Fibroblast of lung (primary cell): ENCODE data around the gene CCHCR1.

Source experiments
- CTCF ChIP-seq, 2 donors: IDR thresholded peaks in 1 of 2; conservative IDR thresholded peaks in 1 of 2; 1 replicate in 1 of 2; 2 replicates in 1 of 2; pipeline ENCODE4 v1.5.1; 2011 to 2012; ENCODE audit warnings: low read length in 2 of 2, control low read depth in 1 of 2, inconsistent platforms in 1 of 2, low read depth in 1 of 2, mild to moderate bottlenecking in 1 of 2
- EZH2 ChIP-seq: IDR thresholded peaks from 2 replicates; pipeline ENCODE4 v1.5.1; 2012; ENCODE audit warnings: low read length, control low read depth, mild to moderate bottlenecking; ENCODE audit errors: missing control alignments

- no peak for TF ChIP-seq CTCF (conservative IDR thresholded peaks at IDR 0.05 in 1 of 2, IDR thresholded peaks at IDR 0.05 in 1 of 2; ENCODE audit: low read depth in 1 of 2, low read length in 2 of 2)
- no peak for TF ChIP-seq EZH2
Measured at GRCh38 chr6:31168606-31169005, 11.0 kb upstream of the CCHCR1 start.
